Kidney tubule cell (primary cell): ENCODE data around the gene DNM1.

Experiments
- DNase-seq: peaks from one replicate; pipeline ENCODE4 v3.0.0-alpha.2; 2018; ENCODE audit warnings: low spot score

DNM1 gene

GRCh38 chr9:128203024-128203706 is at the start of gene DNM1:
DNM1 (plus strand) TSS chr9:128203379; CDS start chr9:128203471, 92 bp downstream.
- peak; percentile 68 for DNase-seq

- no peak for DNase-seq
These were observed 49.1 kb upstream of the DNM1 start for GRCh38 chr9:128153947-128154695.

GRCh38 chr9:128155736-128156500 is 47.3 kb upstream of the DNM1 start:
- DNase-seq: no peak

GRCh38 chr9:128159522-128159783 is 43.7 kb upstream of the DNM1 start:
- no peak for DNase-seq

GRCh38 chr9:128159784-128160602 is 43.2 kb upstream of the DNM1 start, which contains the start of gene BBLN:
BBLN (plus strand) TSS chr9:128160265; CDS start chr9:128160408, 143 bp downstream.
- DNase-seq: peak; percentile 92

GRCh38 chr9:128160603-128160987 is 42.6 kb upstream of the DNM1 start:
- DNase-seq: no peak

GRCh38 chr9:128161215-128161902 is 41.8 kb upstream of the DNM1 start:
- DNase-seq: no peak

GRCh38 chr9:128162215-128163026 is 40.8 kb upstream of the DNM1 start:
- no peak for DNase-seq

- no peak for DNase-seq
These were observed 40.1 kb upstream of the DNM1 start for GRCh38 chr9:128163027-128163515.

GRCh38 chr9:128163523-128164306 is 39.5 kb upstream of the DNM1 start:
- DNase-seq: no peak

- peak; percentile 32 for DNase-seq
These were observed 38.8 kb upstream of the DNM1 start for GRCh38 chr9:128164307-128164885.

- no peak for DNase-seq
These were observed 37.0 kb upstream of the DNM1 start for GRCh38 chr9:128166169-128166568.

- no peak for DNase-seq
These were observed 36.0 kb upstream of the DNM1 start for GRCh38 chr9:128167209-128167608.

GRCh38 chr9:128168731-128169308 is 34.4 kb upstream of the DNM1 start:
- DNase-seq: peak; percentile 21

- DNase-seq: no peak
These were observed 33.7 kb upstream of the DNM1 start for GRCh38 chr9:128169492-128169891.

GRCh38 chr9:128169925-128170324 is 33.3 kb upstream of the DNM1 start:
- DNase-seq: no peak

GRCh38 chr9:128174062-128174461 is 29.1 kb upstream of the DNM1 start:
- no peak for DNase-seq

GRCh38 chr9:128175102-128175563 is 28.0 kb upstream of the DNM1 start:
- no peak for DNase-seq

GRCh38 chr9:128175726-128176125 is 27.5 kb upstream of the DNM1 start:
- DNase-seq: no peak
